NCI-H2196 treated with DMSO at 0.1 percent for 48 hours (cell line): ENCODE results near the gene MS4A8.
"Not testable (repeated sequence)": the region's sequence is repeated elsewhere in the genome, so short reads cannot be mapped to it uniquely, and the experiment has no call there.

Experiments used
- DNase-seq: peaks from one replicate; lab custom pipeline; 2025; ENCODE audit not compliant: unreplicated experiment; lab: John Stamatoyannopoulos, UW

The MS4A8 gene, protein sequence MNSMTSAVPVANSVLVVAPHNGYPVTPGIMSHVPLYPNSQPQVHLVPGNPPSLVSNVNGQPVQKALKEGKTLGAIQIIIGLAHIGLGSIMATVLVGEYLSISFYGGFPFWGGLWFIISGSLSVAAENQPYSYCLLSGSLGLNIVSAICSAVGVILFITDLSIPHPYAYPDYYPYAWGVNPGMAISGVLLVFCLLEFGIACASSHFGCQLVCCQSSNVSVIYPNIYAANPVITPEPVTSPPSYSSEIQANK

DNA sequence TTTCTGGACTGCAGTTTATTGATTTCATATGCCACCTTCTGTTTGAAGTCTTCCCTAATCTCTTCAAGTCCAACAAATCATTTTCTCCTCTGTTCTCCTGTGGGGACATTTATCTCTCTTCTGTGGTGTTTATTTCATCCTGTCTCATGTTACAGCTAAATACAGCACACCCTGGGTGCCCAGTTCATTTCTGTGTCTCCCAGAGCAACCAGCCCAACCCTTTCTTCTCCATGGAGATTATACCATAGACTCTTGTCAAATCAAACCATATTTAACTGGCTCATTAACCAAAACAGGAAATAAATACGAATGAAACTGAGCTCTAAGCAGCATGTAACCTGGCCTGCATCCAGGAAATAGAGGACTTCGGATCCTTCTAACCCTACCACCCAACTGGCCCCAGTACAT, at the start of gene MS4A8:
TSS of gene MS4A8 (plus strand) at position 329 of the 408 bp plus-strand sequence. CDS start 1,249 bp downstream, outside the sequence.
- peak; percentile 78 for DNase-seq

DNA sequence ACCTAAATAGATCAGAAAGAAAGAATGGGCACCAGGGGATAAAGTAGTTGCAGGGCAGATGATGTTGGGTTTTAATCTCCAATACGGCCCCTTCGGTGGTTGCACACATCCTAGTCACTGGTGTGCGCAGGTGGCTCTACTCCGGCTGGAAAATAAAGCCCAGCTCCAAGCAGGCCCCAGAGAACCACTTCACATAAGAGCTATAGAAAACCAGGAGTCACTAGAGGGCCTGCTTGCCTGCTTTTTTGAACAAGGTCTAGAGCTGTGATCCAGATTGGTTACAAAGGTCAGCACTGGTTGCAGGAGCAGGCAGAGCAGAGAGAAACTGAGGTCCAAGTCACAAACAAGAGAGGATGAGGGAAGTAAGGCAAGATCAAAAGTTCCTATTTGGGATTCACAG, 41.5 kb upstream of the MS4A8 start:
- peak; percentile 64 for DNase-seq

DNA sequence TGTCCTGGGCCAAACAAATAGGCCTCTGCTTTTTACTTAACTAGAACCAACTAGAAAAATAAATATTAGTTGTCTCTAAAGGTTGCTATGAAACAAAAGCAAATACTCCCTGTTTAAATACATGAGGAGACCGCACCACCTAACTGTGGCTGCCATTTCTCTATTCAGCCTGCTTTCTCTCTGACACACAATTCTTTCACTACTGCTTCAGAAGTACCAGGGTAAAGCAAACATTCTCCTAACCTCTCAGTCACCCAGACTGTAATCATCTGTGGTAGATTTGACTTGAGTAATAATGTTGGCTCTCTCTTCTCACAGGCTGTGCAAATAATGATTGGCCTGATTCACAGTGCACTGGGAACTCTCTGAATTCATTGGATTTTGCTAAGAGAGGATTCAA, 41.0 kb upstream of the MS4A8 start:
- peak; percentile 62 for DNase-seq

DNA sequence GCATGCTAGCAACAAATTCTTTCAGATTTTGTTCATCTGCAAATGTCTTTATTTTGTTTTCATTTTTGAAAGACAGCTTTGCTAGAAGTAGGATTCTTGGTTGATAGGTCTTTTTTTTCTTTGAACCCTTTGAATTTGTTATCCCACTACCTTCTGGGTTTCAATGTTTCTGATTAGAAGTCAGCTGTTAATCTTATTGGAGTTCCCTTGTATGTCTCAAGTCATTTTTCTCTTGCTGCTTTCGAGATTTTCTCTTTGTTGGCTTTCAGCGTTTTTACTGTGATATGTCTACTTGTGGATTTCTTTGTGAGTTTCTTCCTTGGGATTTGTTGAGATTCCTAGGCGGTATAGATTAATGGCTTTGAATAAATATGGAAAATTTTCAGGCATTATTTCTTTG, 27.2 kb upstream of the MS4A8 start:
- DNase-seq, result no peak

DNA sequence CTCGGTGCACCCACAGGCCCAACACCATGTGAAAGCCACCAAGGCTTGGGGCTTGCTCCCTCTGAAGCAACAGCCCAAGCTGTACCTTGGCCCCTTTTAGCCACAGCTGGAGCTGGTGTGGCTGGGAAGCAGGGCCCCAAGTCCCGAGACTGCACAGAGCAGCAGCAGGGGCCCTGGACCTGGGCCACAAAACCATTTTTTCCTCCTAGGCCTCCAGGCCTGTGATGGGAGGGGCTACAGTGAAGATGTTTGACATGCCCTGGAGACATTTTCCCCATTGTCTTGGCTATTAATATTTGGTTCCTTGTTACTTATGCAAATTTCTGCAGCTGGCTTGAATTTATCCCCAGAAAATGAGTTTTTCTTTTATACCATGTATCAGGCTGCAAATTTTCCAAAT, 21.2 kb upstream of the MS4A8 start:
- not testable (repeated sequence) for DNase-seq

DNA sequence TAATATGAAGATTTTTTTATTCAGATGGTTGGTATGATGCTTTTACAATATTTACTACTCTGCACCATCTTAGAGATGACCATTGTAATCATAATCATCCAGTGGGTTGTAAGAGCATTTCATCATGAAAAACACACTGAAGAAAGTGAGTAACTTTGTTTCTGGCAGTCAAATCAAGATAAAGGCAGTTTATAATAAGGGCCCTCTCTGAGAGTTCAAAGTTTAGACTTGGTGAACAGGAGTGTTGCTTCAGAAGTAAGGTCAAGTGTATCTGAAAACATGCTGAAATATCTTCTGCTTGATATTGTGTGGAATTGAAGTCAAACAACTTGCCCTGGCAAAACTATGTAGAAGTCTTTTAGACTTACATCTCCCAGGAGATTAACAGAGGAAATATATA, 19.5 kb upstream of the MS4A8 start:
- DNase-seq, result no peak

DNA sequence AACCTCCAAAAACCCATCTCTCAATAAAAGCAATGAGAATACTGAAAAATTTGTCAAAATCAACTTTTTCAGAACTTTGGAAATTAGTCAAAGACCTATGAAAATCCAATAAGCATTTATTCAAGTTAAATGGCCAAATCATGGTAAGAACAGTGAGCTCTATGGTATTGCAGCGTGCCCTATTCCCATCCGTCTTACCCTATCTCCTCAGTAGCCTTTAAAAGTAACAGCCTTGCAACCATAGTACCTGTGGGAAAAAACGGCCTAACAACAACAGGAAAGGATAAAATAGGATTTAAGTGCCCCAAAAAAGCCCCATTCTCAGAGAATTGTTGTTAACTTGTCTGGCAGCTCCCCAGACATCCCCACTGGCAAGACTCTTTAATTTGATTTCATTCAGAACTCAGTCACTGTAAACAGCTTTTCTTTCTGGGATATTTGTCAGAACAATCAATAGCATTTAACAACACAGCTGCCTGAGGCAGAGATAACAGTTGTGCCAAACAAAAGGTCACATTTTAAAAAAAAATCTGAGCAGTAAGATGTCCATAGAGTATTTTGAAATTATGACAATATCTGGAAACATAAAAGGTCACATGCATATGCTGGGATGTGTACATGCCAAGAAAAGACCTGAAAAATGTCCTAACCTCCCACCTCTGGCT, 18.8 kb upstream of the MS4A8 start:
- DNase-seq, result no peak

DNA sequence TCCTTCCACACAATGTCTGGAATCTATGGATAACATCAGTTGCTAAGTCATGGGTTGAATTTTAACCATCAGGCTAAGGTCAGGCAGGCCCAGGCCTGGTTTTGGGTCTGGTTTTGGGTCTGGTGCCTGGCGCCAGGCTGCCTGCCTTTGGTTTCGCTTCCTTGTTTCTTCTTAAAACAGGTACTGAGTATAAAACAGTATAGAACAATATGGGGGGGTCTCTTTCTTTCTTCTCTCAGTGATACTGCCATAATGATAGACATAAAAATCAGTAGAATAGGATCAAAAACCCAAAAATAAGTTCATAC, 14.9 kb upstream of the MS4A8 start:
- DNase-seq, result not testable (repeated sequence)

DNA sequence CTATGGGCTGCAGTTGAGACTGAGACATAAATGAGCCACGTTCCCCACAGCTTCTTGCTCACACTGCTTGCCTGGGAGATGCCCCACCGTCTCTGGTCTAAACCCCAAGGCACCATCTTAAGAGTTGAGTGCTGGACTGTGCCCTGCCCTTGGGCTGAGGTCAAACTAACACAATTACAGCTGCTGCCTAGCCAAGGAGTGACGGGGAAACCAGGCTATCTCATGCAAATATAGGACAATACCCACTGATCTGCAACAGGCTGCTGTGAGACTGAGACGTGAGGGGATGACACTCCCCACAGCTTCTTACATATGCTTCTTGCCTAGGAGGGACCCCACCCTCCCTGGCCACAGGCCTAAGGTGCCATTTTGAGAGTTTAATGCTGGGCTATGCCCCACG, 7.8 kb upstream of the MS4A8 start:
- DNase-seq, result no peak

DNA sequence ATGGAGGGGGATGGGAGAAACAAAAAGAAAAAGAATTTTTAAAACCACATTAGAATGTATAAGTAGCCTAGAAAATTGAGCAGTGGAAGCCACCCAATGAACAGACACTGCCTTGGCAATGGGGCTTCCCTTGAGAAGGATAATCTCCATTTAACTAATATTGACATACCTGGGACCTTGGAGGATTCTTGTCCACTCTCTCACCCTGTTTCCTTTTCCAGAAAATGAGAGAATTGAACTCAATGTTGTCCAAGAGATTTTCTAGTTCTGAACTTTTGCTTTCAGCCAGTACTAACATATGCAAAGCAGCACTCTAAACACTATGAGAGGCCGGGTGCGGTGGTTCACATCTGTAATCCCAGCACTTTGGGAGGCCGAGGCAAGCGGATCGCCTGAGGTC, 524 bp downstream of the MS4A8 start:
- DNase-seq, result no peak

DNA sequence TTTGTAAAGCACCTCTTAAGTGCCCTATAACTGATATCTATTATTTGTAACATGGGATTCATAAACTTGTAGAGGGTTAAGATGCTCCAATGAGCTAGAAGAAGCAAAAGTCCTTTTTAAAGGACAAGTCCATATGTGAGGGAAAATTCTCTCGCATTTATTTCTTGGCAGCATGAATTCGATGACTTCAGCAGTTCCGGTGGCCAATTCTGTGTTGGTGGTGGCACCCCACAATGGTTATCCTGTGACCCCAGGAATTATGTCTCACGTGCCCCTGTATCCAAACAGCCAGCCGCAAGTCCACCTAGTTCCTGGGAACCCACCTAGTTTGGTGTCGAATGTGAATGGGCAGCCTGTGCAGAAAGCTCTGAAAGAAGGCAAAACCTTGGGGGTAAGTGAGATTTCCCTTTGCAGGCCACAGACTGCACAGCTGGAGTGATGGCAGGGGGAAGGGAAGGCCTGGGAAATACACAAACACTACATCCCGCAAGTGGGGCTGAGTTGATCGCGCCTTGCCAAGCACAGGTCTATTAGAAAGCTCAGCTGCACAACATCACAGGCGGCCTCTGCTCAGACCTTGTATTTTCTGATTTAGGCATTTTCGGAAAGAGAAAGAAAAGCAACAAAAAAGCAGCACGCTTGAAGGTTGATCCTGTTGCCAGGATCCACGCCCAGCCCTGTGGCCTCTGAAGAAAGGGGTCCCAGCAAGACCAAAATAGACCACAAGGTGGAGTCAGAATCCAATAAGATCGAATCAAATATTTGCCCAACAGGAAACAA, 1.5 kb downstream of the MS4A8 start:
- peak; percentile 25 for DNase-seq

DNA sequence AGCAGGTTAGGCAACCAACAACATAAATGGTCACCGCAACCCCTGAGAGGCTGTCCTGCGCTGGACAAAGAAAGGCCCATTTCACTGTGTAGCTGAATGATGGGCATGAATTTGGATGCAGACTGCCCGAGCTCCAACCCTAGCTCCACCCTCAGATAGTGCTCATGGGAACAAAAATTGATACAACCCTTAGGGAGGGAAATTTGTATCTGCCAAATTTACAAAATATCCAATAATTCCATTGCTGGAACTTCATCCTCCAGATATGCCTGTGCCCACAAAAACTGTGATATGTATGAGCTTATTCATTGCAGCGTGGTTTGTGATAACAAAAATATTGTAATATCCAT, 2.0 kb downstream of the MS4A8 start:
- DNase-seq, result no peak

DNA sequence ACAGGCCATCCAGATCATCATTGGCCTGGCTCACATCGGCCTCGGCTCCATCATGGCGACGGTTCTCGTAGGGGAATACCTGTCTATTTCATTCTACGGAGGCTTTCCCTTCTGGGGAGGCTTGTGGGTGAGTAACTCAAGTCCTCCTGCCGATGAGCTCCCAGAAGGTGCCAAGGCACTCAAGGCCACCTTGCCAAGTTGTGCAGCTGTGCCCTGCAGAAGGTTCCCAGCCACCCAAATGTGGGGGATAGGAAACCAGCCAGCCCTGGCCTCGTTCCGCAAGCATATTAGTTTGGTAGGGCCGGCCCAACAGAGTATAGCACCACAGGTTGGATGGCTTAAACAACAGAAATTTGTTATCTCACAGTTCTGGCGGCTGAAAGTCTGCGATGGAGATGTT, 4.0 kb downstream of the MS4A8 start:
- DNase-seq, result no peak

DNA sequence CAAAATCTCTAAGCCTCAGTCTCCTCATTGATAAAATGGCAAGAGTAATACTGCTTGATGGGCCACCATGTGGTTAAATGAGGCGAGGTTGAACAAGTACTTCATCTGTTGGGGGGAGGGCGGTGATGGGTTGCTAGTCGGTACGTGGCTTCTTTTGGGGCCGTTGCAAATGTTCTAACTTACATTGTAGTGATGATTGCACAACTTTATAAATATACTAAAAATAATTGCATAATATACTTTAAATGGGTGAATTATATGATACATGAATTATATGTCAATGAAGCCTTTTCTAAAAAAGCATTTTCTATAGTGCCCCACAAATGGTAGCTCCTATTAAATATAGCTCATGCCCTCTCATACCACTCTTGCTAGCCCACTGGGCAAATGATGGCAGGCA, 6.5 kb downstream of the MS4A8 start:
- DNase-seq, result no peak

DNA sequence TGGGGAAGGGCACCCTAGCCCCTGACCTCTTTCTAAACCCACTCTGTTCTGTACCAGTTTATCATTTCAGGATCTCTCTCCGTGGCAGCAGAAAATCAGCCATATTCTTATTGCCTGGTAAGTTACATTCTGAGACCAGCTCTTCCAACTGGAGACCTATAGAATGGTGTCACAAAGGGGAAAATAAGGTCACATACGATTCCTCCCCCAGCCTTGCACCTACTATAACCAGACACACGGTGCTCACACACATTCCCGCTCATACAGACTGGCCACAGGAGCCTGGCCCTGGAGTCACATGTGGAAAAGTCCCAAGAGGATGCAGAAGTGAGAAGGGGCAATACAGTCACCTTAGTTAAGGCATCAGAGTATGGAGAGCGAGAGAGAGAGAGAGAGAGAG, 7.5 kb downstream of the MS4A8 start:
- no peak for DNase-seq

DNA sequence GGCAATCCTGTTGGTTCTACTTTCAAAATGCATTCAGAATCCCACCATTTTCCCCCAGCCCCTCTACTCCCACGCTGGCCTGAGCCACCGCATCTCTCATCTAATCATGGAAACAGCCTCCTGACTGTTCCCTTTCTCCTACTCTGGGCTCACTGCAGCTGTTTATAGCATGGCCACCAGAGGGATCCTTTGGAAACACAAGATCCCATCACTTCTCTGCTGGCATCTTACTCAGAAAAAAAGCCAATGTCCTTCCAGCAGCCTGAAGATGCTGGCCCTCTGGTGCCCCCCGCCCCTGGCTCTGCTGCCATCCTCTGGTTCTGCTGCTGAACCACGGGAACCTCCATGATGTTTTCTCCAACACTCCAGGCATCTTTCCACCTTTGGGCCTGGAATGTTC, 11.1 kb downstream of the MS4A8 start:
- DNase-seq, result no peak

DNA sequence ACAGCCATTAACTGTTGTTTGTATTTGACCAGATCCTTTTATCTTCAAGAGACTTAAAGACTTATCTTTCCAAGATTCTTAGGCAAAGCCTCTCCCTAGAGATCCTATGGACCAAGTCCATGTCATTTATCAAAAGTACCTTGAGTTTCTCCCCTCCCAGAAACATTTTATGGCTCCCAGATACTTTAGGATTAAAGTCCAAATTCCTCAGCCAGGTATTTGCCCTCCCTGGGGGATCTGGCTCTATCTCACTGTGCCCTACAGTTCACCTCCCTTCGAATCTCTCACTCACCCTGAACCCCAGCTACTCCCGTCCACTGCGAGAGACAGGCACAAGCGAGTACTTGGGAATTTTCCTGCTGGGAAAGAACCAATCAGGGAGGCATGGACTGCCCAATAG, 11.9 kb downstream of the MS4A8 start:
- DNase-seq, result no peak

DNA sequence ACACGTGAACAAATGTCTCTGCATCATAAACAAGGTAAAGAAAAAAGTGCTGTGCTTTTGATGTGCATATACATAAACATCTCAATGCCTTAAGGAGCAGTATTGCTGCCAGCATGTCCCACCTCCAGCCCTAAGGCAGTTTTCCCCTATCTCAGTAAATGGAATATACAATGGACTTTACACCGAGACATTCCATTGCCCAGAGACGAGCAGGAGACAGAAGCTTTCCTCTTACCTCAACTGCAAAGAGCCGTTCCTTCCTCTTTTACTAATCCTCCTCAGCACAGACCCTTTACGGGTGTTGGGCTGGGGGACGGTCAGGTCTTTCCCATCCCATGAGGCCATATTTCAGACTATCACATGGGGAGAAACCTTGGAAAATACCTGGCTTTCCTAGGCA, 14.0 kb downstream of the MS4A8 start:
- not testable (repeated sequence) for DNase-seq

DNA sequence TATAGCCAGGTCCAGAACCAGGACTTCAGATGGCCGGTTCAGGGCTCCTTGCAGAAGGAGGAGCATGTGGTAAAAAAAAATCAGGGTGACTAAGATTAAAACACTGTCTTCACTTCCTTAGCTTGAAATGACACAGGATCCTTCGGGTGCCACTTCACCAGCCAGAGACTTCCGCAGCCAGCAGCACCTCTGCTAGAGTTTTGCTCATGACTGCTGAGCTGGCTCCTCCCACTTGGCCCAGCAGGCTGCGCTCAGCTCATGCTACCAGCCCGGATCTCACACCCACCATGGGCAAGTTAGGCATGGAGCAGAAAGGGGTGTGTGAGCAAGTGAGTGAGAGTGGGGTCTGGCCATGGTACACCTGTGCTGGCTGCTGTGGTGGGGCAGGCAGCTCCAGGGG, 18.5 kb downstream of the MS4A8 start:
- no peak for DNase-seq

DNA sequence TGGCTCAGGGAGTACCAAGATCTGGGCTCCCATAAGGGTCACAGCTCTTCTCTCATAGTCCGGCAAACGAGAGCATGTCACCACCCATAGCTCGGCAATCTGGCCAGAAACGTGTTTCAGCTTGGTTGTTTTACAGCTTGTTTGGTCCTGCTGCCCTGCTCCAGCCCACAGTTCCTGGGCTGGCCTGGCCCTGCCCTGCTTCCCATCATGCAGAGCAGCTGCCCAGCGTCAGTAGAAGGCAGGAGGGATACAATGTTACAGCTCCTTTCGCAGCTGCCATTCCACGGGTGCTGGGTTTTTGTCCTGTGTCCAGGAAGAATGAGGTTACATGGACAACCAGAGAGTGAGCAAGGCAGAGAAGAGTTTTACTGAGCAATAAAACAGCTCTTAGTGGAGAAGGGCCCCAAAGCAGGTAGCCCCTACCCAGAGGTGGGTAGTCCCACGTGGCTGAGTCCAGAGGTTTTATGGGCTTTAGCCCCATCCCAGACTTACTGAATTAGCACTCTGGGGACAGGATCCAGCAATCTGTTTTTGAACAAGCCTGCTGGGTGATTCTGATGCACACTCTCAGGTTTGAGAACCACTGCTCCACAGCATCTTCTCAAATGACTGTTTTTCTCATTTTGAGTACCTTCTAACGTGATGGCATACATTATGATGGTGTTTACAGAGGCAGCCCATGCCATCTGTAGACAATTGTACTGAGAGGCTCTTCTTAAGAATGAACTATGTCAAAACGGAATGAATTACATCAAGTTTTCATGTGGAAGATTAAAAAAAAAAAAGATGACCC, 19.3 kb downstream of the MS4A8 start:
- DNase-seq, result no peak

DNA sequence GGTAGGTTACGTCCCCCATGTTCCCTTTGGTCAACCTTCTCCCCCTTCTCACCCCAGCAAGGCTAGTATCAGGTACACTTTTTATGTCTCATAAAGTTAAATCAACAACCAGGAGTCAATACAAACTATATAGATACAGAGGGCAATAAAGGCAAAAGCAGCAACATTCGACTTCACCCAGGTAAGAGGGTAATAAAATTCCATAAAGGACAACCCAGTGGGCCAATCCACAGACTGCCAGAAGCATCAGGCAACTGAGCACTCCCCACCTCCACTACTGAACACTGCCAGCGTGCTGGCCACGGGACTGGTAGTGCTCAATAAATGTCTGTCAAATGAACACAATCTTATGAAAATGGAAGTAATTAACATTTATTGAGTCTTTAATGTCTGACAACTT, 20.0 kb downstream of the MS4A8 start:
- DNase-seq, result no peak

DNA sequence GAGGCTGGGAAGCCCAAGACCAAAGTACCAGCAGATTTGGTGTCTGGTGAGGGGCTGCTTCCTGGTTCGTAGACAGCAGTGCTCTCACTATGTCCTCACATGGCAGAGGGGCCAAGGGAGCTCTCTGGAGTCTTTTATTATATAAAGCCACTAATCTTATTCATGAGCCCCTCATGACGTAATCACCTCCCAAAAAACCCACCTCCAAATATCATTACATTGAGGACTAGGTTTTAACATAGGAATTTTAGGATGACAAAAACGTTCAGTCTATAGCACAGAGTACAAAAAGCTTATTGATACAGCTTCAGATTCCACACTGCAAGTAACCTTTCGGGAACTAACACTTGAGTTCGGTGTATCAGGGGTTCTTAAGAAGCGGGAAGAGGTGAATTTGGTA, 21.0 kb downstream of the MS4A8 start:
- no peak for DNase-seq
